ENCODE measurements around the gene FILIP1L.

Gene FILIP1L

DNA sequence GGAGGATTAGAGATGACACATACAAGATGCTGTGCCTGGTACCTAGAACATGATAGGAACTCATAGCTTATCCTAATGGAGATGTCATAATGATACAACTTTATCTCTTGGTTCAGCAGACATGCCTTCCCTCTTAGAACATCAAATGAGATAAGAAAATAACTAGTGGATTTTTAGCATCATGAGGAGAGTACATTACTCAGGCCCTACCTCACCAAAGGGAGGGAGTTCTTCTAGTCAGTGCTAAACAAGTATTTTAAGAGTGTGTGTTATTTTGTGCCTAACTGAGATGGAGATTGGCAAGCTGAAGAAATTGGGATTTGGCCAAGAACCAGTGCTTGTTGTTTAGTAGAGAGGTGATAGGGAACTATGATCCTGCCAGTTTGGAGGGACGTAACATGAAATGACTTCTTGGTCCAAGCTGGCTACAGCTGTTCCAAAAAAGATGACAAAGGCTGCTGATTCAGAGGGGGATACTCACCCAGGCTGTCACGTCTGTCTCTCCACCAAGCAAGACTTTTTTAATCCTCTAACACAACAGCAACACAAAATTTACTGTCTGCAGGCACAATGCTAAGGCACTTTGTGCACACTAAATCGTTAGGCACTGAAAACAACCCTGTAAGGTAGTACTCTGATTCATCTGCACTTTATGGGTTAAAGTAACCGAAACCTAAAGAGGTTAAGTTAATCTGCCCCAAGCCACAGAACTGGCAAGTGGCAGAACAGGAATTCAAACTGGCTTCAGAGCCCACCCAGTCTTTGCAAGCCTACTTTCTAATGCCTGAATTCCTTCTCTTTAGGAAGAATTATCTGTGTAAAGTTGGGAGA lies 170.2 kb downstream of the FILIP1L start:
- no peak for TF ChIP-seq POLR2A (IDR thresholded peaks at IDR 0.05; ENCODE audit: low read depth, low read length)
- no peak for FAIRE-seq

DNA sequence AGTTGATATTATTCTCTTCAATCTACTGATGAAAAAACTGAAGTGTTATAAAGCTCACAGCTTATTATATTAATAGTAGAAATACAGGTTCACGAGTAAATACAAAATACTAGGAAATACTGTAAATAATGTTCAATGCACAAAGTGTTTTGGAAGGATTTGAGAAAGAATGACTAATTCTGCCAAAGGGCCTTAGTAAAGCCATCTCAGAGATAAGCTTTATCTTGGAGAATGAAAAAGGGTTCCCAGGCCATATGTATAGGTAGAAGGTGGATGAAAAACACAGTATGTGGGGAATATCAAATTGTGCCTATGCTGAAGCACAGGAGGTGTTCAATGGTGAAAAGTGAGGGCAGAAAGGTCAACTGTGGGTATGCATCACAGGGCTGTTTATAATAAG lies 173.1 kb downstream of the FILIP1L start:
- DNase-seq (ENCODE audit: insufficient read length, low spot score) (no peak), FAIRE-seq (no peak)
- TF ChIP-seq POLR2A (IDR thresholded peaks at IDR 0.05; ENCODE audit: low read depth, low read length), result no peak

More for the DNA sequence above, 170.2 kb downstream of the FILIP1L start:
- DNase-seq (ENCODE audit: insufficient read length, low spot score), result no peak

DNA sequence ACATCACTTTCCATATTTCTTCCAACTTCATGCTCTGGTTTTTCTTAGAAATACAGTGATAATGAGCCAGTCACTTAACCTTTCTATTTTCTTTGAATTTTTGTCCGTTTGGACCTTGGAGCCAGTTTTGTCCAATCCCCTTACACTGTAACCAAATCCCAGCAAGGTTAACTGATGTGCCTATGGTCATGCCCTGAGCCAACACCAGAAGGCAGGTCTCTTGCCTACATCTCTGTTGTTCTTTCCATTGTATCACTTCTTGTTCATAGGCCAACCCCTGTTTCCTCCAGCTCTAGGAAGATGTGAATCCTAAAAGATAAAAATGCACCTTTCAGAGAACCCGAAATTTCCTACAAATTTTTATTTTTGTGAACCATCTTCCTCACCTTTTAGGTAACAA lies 174.0 kb downstream of the FILIP1L start:
- DNase-seq (ENCODE audit: insufficient read length, low spot score), result no peak
- FAIRE-seq, result no peak
- TF ChIP-seq POLR2A (IDR thresholded peaks at IDR 0.05; ENCODE audit: low read depth, low read length), result no peak

DNA sequence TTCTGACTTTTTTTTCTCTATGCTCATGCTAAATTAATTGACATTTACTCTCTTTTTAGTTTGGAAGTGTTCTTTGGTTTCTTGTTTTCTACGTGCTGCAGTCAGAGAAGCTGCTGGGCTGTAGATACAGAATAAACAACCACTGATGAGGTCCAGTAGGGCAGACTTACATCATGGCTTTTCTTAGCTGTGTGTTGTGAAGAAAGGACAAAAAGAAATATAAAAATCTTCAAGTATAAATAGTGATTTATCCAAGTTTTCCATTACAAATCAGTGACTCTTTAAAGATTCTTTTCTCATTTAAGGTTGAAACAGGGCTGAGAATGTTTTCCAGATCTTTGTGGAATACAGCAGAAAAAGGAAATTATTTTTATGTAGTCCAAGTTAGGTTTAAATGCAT lies 174.4 kb downstream of the FILIP1L start:
- FAIRE-seq, result no peak
- DNase-seq (ENCODE audit: insufficient read length, low spot score), result no peak
- no peak for TF ChIP-seq POLR2A (IDR thresholded peaks at IDR 0.05; ENCODE audit: low read depth, low read length)

DNA sequence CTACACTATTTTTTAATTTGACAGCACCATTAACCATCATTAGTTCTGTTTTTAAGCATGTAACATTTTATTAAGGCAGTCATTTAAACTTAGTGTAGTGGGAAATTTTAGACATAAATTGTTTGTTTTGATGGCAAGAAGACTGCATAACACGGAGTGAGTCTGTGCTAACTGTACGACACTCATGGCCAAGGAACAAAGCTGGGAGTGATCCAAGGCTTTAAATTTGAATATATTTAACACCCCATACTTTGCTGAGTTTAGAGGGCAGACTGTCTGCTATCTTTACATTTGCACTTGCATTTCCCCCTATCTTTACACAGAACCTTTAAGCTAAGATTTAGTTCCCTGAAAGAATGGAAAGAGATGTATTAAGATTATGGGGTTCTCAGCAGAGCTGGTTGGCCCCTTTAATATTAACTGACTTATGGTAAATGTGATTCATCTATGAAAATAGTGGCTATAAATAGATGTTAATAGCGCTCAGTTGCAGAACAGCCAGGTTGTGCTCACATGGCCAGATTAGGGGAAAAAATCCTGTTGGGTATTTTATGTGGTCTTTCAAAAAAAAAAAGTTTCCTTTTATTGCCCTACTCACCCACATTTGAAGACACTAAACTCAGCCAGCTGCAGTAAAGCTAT lies 175.9 kb downstream of the FILIP1L start:
- FAIRE-seq, result peak; percentile 27
- DNase-seq (ENCODE audit: insufficient read length, low spot score), result no peak
- no peak for TF ChIP-seq POLR2A (IDR thresholded peaks at IDR 0.05; ENCODE audit: low read depth, low read length)

DNA sequence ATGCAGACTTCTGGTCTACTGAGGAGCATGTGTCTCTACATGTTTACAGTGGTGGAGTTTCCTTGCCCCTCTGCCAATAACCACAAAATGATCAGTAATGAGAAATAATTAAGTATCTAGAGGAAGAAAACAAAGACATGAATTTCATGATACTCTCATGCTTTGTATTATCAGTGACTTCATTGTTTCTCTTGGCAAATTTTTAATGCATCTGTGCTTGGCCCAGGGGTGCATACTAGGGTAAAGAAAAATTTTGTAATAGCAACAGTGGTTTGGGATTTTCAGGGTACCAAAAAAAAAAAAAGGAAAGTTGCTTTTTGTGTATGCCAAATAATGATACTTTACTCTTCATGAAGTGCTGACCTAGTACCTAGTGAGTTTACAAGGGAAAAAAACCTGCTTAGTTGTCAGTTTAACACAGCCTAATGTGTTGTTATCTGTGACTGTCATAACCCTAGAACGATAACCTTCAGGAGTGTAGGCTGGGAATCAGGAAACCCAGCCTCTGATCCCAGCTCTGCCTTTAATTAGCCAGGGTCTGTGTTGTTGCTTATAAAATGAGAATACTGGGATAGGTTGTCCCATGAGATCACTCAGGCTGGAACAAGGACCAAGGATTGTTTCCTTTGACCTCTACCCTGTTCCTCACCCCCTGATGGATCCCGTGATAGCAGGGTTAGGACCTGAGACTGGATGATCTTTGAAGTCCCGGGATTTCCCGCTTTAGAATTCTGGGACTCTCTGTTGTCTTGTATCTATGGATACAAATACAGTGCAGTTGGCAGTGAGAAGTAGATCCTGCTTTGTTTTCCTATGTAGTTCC lies 179.1 kb downstream of the FILIP1L start:
- FAIRE-seq, result no peak
- TF ChIP-seq POLR2A (IDR thresholded peaks at IDR 0.05; ENCODE audit: low read depth, low read length), result no peak
- no peak for DNase-seq (ENCODE audit: insufficient read length, low spot score)

DNA sequence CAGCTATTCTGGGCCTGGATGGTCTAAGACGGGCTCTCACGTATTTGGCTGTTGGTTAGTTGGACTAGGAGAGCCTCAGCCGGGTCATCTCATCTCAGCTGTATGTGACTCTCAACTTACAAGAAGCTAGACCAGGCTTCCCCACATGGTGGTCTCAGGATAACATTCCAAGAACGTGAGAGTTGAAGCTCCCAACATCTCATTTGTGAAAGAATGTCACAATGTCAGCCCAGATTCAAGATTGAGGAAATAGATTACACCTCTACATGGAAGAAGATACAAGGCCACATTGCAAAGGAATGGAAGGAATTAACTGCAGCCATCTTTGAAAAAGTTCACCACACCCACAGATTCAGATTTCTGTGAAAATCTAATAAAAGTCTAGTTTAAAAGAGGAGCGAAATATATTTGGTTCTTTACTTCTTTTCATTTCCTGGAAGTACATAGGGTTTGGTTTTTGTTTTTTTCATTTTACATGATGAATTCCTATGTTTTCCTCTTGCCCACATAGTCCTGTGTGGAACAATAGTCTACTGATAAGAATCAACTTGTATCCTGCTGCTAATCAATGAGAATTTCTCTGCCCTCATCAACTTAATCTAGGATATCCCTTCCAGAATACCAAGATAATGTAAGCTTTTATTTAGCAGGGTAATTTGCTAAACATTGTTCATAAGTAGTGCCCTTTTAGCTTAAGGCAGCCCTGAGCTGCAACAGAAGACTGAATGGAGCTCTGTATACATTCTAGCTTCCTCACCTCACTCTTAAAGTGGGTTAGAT lies 180.1 kb downstream of the FILIP1L start:
- TF ChIP-seq POLR2A (IDR thresholded peaks at IDR 0.05; ENCODE audit: low read depth, low read length), result no peak
- DNase-seq (ENCODE audit: insufficient read length, low spot score) (no peak), FAIRE-seq (peak; percentile 27)

DNA sequence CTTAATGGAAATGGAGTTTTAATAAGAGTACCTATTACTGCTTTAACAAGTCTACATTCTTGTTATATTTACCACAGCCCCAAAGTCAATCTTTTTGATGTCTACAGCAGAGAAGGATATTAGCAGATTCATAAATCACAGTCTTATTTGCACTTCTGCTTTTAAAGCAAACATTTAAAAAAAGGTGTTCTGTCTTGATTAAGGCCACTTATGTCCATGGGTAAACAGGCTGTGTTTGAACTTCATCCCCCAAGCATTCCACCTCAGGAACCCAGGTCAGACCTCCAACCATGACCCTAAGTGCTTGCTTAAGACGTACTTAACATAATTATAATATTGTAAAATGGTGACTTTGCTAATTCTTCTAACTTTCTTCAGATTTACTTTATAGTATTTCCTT lies 183.2 kb downstream of the FILIP1L start:
- DNase-seq (ENCODE audit: insufficient read length, low spot score) (no peak), FAIRE-seq (peak; percentile 33)

DNA sequence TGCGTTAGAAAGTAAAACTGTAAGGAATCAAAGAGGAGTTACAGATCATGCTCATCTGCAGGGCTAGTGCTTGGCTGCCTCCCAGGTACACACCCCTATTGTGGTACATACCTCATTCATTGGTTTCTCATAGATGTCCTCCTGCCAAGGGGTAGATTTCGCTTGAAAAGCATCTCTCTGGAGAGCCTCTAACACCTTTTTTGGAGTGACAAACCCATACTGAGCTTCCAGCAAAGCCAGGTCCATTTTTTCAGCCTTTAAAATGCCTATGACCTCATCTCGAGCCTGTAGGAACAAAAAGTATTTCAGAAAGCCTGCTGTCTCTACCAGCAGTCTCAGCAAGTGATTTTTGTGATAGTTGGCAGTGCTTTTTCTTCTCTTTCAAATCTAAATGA lies 184.6 kb downstream of the FILIP1L start:
- DNase-seq (ENCODE audit: insufficient read length, low spot score), result peak; percentile 9
- FAIRE-seq, result peak; percentile 91
- no peak for TF ChIP-seq POLR2A (IDR thresholded peaks at IDR 0.05; ENCODE audit: low read depth, low read length)

More for the DNA sequence above, 183.2 kb downstream of the FILIP1L start:
- TF ChIP-seq POLR2A (IDR thresholded peaks at IDR 0.05; ENCODE audit: low read depth, low read length), result no peak

DNA sequence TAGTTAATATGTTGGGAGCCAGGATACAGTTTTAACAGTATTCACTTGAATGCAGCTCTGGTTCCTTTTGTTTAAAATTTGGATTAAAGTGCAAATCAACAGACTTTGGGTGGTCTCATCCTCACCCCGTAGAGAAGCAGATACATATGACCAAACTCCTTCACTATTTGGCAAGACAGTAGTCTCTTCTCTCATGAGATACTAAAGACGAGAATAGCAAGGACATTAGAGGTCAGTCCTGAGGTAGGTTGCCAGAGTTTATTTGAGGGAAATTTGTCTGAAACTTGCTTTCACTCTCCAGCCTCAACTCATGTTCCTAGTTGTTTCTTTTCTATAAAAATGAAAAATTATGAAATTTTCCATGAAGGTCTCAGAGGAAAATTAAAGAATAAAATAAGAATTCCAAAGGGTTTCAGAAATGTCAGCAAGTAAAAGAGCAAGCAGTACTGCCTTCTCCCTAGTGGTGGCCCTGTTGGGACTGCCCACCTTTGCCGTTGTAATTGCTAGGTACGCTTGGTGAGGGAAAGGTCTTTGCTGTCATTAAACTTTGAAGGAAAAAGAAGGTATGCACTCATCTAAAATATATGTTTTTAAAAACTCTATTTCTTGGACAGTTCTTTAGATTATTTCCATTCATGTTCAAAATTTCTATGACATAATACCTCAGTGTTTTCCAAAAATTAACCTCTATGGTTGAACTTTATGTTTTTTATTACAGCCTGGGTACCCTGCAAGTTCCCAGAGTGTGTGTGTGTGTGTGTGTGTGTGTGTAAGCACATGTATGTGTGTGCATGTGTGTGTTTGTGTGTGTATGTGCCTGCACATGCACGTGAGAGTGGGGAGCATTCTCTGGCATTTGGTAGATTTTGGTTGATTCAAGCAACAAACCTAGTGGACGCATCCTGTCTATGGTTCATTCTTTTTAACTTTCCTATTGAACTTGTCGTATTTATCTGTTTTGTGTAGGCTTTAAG lies 185.2 kb downstream of the FILIP1L start:
- TF ChIP-seq POLR2A (IDR thresholded peaks at IDR 0.05; ENCODE audit: low read depth, low read length), result no peak
- no peak for FAIRE-seq
- no peak for DNase-seq (ENCODE audit: insufficient read length, low spot score)

DNA sequence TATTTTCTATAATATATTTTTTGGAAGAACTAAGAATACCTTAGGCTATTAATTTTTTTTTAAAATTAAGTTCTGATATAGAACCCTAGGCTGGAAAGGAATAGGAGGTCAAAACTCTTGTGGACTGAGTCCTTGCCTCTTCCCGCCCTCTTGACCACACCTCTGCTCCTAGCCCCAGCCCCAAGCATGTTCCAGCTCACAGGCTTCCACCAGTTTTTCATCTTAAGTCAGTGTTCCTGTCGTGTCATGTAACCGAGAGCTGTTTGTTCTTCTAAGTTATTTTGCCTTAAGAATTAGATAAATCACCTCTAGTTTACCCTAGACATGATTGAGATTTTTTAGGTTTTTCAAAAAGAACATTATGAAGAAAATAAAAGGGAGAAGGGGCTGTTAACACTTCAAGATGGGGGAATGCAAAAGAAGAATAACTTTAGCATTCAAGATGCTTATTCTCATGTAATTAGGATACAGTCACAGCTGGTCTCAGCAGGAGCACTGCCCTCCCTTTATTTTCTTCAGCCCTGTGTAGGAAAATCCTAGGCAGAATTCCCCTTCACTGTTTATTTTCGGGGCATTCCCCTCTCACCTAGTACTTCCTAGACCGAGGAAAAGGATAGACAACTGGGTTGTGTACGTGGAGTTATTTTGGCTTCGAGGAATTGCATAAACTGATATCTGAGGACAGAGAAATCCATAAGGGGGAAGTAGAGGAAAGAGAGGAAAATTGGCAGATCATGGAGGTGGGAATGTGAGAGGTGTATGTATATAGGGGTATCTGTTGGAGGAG lies 186.4 kb downstream of the FILIP1L start:
- TF ChIP-seq POLR2A (IDR thresholded peaks at IDR 0.05; ENCODE audit: low read depth, low read length), result no peak

More for the DNA sequence above, 186.4 kb downstream of the FILIP1L start:
- DNase-seq (ENCODE audit: insufficient read length, low spot score) (no peak), FAIRE-seq (no peak)

All from H54 (cell line).